Kasumi-1 (cell line): ENCODE results near the gene CFAP46.

Experiments used
- DNase-seq, 2 experiments: peaks; one replicate each; lab custom pipeline; 2025; lab: John Stamatoyannopoulos, UW

The CFAP46 gene

DNA sequence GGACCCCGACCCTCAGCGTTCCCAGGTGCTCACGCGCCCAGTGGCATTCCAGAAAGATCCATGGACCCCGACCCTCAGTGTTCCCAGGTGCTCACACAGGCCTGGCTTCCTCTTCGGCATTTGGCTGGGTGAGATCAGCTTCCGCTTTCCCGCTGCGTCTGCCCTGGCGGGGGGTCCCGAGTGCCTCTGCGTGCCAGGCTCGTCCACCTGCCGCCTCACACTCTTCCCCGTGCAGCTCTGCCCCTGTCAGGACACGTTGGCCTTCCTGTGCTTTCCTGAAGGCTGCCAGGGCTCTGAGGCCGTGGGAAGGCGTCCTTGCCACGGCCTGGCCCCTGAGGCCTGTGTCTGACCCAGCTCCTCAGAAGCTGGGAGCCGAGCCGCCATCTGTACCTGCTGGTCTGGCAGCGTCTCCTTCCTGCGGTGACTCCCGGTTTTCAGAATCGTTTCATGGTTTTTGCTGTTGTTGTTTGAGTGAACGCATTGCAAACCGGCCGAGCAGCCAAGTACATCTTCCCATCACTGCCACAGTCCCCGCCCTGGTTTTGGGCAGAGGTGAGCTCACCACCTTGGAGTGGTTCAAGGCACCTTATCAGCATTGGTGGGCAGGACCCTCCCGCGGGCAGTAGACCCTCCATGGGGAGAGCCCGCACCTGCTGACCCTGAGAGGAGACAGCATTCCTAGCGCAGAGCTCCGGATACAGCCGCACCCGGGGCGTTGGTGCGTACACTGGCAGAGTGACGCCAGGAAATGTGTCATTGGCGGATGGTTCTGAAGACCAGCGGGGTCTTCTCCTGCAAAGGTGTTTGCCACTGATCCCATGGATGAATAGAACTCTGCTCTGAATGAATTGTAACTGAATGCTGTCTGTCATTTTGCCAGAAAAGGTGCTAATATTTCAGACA lies 173.8 kb downstream of the CFAP46 start:
- DNase-seq, result no peak

DNA sequence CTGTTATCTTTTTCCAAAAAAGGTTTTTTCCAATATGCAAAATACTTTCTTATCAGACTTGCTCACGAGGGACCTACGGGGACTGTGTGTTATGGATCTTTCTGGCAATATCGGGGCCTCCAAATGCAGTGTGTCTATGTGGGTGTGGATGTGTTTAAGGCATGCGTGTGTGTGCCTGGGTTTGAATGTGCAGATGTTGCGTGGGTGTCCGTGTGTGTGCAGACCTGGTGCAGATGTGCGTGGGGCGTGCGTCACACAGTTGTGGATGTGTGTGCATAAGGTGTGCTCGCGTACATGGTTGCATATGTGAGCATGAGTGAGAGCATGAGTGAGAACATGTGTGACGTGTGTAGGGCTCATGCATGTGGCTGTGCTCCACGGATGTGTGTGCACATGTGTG lies 176.1 kb downstream of the CFAP46 start:
- DNase-seq, result no peak

DNA sequence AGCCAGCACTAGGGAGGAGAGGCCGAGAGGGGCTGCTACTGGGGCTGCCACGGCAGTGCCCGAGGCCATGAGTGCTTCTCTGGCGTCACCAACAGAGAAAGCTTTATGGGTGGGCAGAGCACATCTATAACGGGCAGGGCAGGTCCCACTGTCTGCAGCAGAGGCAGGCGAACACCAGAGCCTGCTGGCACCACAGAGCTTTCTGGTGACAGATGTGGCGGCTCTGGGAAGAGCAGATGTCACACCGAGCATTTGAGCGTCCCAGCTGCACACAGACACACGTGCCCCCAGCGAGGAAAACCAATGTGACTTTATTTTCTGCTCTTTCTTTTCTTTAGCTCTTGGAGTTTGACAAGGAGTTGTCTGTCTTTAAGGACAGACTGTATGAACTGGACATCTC lies 176.9 kb downstream of the CFAP46 start:
- DNase-seq, result no peak

DNA sequence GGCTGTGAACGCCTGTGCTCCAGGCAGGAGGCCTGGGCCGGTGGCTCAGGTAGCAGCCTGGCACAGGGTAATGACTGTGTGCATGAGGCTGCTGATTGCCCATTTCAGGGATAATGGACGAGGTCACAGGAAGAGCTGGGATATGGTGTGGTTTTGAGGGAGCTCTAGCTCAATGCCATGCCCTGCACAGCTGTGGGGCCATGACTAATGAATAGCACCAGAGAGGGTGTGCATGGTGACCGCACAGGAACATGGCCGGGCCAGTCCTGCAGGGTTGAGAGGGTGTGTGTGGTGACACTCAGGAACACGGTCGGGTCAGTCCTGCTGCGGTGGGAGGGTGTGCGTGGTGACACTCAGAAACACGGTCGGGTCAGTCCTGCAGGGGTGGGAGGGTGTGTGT lies 178.3 kb downstream of the CFAP46 start:
- no peak for DNase-seq

DNA sequence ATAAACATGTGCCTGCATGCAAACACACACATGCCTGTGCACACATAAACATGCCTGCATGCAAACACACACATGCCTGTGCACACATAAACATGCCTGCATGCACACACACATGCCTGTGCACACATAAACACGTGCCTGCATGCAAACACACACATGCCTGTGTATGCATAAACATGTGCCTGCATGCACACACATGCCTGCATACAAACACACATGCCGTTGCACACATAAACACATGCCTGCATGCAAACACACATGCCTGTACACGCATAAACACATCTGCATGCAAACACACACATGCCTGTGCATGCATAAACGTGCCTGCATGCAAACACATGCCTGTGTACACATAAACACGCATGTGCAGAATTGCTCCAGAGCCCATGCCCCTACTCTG lies 178.8 kb downstream of the CFAP46 start:
- DNase-seq, result no peak

DNA sequence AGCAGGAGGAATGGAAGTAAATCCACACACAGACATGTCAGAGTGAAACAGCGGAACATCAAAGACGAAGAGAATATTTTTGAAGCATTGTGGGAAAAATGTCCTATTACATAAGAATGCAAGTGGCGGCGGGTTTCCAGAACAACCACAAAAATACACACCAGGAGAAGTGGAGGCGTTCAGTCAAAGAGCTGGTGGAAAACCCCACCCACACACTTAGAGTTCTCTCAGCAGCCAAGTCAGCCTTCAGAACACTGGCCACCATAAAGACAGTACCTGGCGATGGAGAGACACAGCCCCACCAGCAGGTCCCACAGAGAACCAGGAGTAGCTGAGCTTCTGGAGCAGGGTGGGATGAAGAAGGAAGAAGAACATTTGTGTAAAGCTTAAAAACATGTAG lies 180.1 kb downstream of the CFAP46 start:
- DNase-seq, result no peak

DNA sequence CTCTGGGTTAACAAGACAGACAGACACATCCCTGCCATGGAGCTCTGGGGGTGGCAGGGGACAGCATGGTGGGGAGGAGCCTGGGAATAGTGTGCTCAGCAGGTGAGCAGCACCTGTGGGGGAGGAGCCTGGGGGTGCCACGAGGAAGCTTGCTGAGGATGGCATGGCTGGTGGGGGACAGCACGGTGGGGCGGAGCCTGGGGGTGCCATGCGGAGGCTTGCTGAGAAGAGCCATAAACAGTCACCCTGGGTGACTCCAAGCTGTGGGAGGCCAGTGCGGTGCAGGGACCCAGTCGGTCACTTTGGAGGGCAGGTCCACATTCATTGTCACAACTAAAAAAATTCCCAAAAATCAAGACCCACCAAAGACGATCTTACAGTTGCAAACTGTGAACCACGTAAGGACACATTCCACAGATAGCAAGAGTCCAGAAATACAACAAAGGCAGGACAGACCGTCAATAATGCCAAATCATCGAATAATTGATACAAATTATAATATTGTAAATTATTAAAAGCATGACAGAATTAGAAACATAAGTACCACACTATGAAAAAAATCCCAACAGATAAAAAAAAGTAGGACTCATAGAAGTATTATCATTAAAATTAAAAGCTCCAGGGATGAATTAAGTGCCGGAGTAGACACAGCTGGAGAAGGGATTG lies 180.8 kb downstream of the CFAP46 start:
- DNase-seq, result no peak

DNA sequence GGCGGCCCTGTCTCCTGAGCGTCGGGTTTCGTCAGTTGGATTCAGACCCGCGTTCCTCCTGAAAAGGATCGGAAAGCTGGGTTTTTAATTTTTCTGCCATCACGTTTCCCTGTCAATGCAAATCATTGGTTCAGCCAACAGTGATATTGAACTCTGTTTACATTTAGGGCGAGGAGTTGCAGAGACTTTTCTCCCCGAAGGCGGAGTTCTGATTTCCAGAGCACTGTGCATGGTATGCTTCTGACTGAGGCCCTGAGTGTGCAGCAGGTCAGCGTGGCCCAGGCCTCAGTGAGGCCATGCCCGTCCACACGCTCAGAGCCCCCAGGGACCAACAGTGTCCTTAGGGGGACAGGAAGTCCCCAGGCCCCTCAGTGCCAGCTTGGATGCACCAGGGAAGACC lies 183.5 kb downstream of the CFAP46 start:
- DNase-seq, result no peak
